SK-N-SH (cell line): ENCODE data around the gene PLD4. TPM values are rescaled to one million over a fixed set of nuclear protein-coding genes. Genes with fewer than 3 reads are reported as not detected.

Experiments
- CTCF ChIA-PET: fragments of 300-600, 350-600 bp; formaldehyde crosslinking; extraction: SDS; loops from one replicate; lab custom pipeline; 2021; lab: Yijun Ruan, JAX
- POLR2A ChIA-PET: fragments of 350-600 bp; sonication (Branson Sonifier 250); formaldehyde crosslinking; extraction: SDS; loops from one replicate; lab custom pipeline; 2020; ENCODE audit warnings: antibody characterized with exemption, inconsistent platforms; lab: Yijun Ruan, JAX
- DNase-seq: peaks from one replicate; pipeline ENCODE4 v3.0.0; 2012
- H2AFZ ChIP-seq: fragments of 200-600 bp; sonication (generic); 2 replicates; pipeline ENCODE4 v1.8.1; 2016; ENCODE audit warnings: antibody characterized with exemption, mild to moderate bottlenecking, low read depth
- H3F3A ChIP-seq: fragments of 200-600 bp; sonication (generic); replicated peaks from 2 replicates; pipeline ENCODE3; 2016; ENCODE audit warnings: antibody characterized with exemption, mild to moderate bottlenecking; ENCODE audit not compliant: insufficient read depth
- H3K27ac ChIP-seq, 2 experiments: fragments of 200-500 bp in 1 of 2; fragments of 200-600 bp in 1 of 2; sonication (Bioruptor generic) in 1 of 2; sonication (generic), shearing (Covaris generic) in 1 of 2; 2 replicates each; pipeline versions ENCODE4 v1.5.1 to v1.6.1; 2014 to 2016; ENCODE audit warnings: low read depth in 2 of 2, inconsistent platforms in 1 of 2, low read length in 1 of 2, mild to moderate bottlenecking in 1 of 2, mixed read lengths in 1 of 2
- H3K27me3 ChIP-seq: fragments of 200-600 bp; sonication (generic), shearing (Covaris generic); 2 replicates; pipeline ENCODE4 v1.6.1; 2016; ENCODE audit warnings: mixed run types; ENCODE audit not compliant: insufficient read depth
- H3K36me3 ChIP-seq, 2 experiments: fragments of 200-500 bp in 1 of 2; fragments of 200-600 bp in 1 of 2; sonication (Bioruptor generic) in 1 of 2; sonication (generic) in 1 of 2; replicated peaks in 1 of 2; 2 replicates each; pipeline versions ENCODE3 to v1.5.1; 2014 to 2016; ENCODE audit warnings: low read length in 1 of 2, mild to moderate bottlenecking in 1 of 2; ENCODE audit not compliant: insufficient read depth in 2 of 2, control insufficient read depth in 1 of 2
- H3K4me1 ChIP-seq, 2 experiments: fragments of 200-500 bp in 1 of 2; fragments of 200-600 bp in 1 of 2; sonication (Bioruptor generic) in 1 of 2; sonication (generic), shearing (Covaris generic) in 1 of 2; 2 replicates each; pipeline versions ENCODE4 v1.5.1 to v1.6.1; 2014 to 2016; ENCODE audit warnings: low read depth in 1 of 2, low read length in 1 of 2, mixed run types in 1 of 2; ENCODE audit not compliant: insufficient read depth in 2 of 2, control insufficient read depth in 1 of 2
- H3K4me2 ChIP-seq: fragments of 200-600 bp; sonication (generic), shearing (Covaris generic); 2 replicates; pipeline ENCODE4 v1.6.1; 2017; ENCODE audit warnings: mixed run types
- H3K4me3 ChIP-seq, 2 experiments: fragments of 200-500 bp in 1 of 2; fragments of 200-600 bp in 1 of 2; sonication (Bioruptor generic) in 1 of 2; sonication (generic), shearing (Covaris generic) in 1 of 2; 2 replicates each; pipeline versions ENCODE4 v1.5.1 to v1.8.1; 2014 to 2016; ENCODE audit warnings: low read depth in 2 of 2, inconsistent platforms in 1 of 2, low read length in 1 of 2, mild to moderate bottlenecking in 1 of 2, mixed read lengths in 1 of 2, moderate library complexity in 1 of 2
- H3K79me2 ChIP-seq: fragments of 200-600 bp; sonication (generic); 2 replicates; pipeline ENCODE4 v1.8.1; 2017; ENCODE audit warnings: mild to moderate bottlenecking; ENCODE audit not compliant: insufficient read depth
- H3K9ac ChIP-seq: fragments of 200-600 bp; sonication (generic); 2 replicates; pipeline ENCODE4 v1.6.1; 2017; ENCODE audit warnings: mixed run types
- H3K9me2 ChIP-seq: fragments of 200-600 bp; sonication (generic); 2 replicates; pipeline ENCODE4 v1.6.1; 2017; ENCODE audit warnings: mixed run types
- H3K9me3 ChIP-seq: fragments of 200-600 bp; sonication (generic); 2 replicates; pipeline ENCODE4 v1.6.1; 2017; ENCODE audit warnings: mixed run types, mild to moderate bottlenecking, moderate library complexity
- H4K20me1 ChIP-seq: fragments of 200-600 bp; sonication (generic); 2 replicates; pipeline ENCODE4 v1.6.1; 2017; ENCODE audit warnings: mild to moderate bottlenecking, mixed run types; ENCODE audit not compliant: insufficient read depth
- CHD2 ChIP-seq: fragments of 150-350 bp; IDR thresholded peaks from 2 replicates; pipeline ENCODE4 v1.6.1; 2018; ENCODE audit warnings: low read length; ENCODE audit not compliant: partially characterized antibody
- EP300 ChIP-seq, 2 experiments: IDR thresholded peaks; 2 replicates each; pipeline versions ENCODE4 v1.4.0 to v1.6.1; 2012; ENCODE audit warnings: borderline replicate concordance in 1 of 2, low read depth in 1 of 2, low read length in 1 of 2
- MXI1 ChIP-seq: IDR thresholded peaks from 2 replicates; pipeline ENCODE4 v1.6.1; 2012; ENCODE audit warnings: mild to moderate bottlenecking, low read depth, low read length, improper control_type of control experiment
- NFIC ChIP-seq: IDR thresholded peaks from 2 replicates; pipeline ENCODE4 v1.4.0; 2012; ENCODE audit warnings: borderline replicate concordance
- NRF1 ChIP-seq: IDR thresholded peaks from 2 replicates; pipeline ENCODE4 v1.6.1; 2012; ENCODE audit warnings: low read depth, mild to moderate bottlenecking, low read length
- POLR2AphosphoS5 ChIP-seq: IDR thresholded peaks from 2 replicates; pipeline ENCODE4 v1.6.1; 2012; ENCODE audit warnings: low read depth, low read length
- RAD21 ChIP-seq: IDR thresholded peaks from 2 replicates; pipeline ENCODE4 v1.6.1; 2012; ENCODE audit warnings: mild to moderate bottlenecking, low read length
- RCOR1 ChIP-seq: fragments of 150-350 bp; IDR thresholded peaks from 2 replicates; pipeline ENCODE4 v1.6.1; 2017; ENCODE audit warnings: antibody characterized with exemption, low read length
- RFX5 ChIP-seq: IDR thresholded peaks from 2 replicates; pipeline ENCODE4 v1.6.1; 2012; ENCODE audit warnings: mild to moderate bottlenecking, improper control_type of control experiment, low read length
- SMC3 ChIP-seq: IDR thresholded peaks from 2 replicates; pipeline ENCODE4 v1.6.1; 2012; ENCODE audit warnings: low read depth, low read length, improper control_type of control experiment
- TCF12 ChIP-seq: IDR thresholded peaks from 2 replicates; pipeline ENCODE4 v1.4.0; 2012
- WGBS: methylation state at CpG from one replicate; pipeline ENCODE4 v1.1.6; 2017; ENCODE audit warnings: low lambda C conversion rate; 5-methylcytosine and 5-hydroxymethylcytosine counted together
- polyA plus RNA-seq, 3 experiments: library from polyadenylated mRNA; depleted of rRNA; stranded (reverse); fragments of >200 nt; gene quantifications; 2 replicates each; pipeline ENCODE4 v1.2.3, GENCODE V29; 2012
- TF ChIP-seq, protein P1 (sequence below): fragments of 200-600 bp; sonication (generic); IDR thresholded peaks from 2 replicates; pipeline ENCODE4 v1.6.1; 2017; ENCODE audit warnings: antibody characterized with exemption, mild to moderate bottlenecking, moderate library complexity
- TF ChIP-seq, protein P2 (sequence below): IDR thresholded peaks from 2 replicates; pipeline ENCODE4; 2012
- TF ChIP-seq, protein P3 (sequence below): IDR thresholded peaks from 2 replicates; pipeline ENCODE4 v1.4.0; 2012; ENCODE audit warnings: low read depth, borderline replicate concordance

The PLD4 gene
- polyA plus RNA-seq, 1 of the 3 experiments (the other 2 are of a cell fraction): 0.02 TPM

DNA sequence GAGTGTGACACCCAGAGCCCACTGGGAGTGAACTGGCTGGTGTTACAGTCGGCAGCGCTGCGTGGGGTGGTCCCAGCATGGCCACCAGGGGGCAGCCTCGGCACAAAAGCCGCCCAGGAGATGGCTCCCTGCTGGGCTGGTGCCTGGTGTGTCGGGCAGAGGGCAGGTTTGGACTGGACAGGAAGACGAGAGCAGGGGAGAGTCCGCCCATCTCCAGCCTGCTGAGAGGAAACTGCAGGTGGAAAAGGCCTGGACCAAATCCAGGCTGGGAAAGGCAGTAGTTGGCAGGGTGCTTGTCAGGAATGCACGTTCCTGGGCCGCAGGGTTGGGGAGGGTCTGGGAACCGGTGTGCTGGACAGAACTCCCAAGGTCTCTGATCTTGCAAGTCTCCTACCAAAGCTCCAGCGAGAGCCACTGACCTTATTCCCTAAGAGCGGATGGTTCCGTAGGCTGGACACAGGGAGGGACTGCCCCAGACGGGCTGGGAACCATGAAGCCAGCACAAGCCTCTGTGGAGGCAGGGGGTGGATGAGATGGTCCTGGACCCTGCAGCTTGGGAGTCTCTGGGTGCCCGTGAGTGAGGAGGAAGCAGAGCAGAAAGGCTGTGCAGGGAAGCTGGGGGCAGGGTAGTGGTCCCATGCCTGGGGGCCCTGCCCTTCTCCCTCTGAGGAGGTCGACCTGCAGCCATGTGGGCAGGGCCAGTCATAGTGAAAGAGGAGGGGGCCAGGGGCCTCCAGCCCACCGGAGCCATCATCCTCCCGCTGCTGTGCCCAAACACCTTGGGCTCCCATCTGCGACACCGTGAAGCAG lies 51.7 kb downstream of the PLD4 start:
- peak overlapping the region; percentile 99 for H3K4me2 ChIP-seq

More for the DNA sequence above, 51.7 kb downstream of the PLD4 start:
- CTCF ChIA-PET: interaction anchor here (0.6 to 11.2 kb wide), 47 partner anchors 8 to 513 kb away, joined by 3 to 284 read pairs (median 5); partner anchors contain the start of genes CDCA4 and CLBA1
- H3K4me1 ChIP-seq: peaks cover 41 to 68% of the 10 kb centered on the region in 2 experiments; a peak in 3 of 4 replicates
- H4K20me1 ChIP-seq: no peaks in the 10 kb centered on the region
- TF ChIP-seq POLR2AphosphoS5 (no peak), NFIC (0 out of 2 replicates have a peak, but pooled peaks have one; percentile 22), CHD2 (peak; percentile 41), RCOR1 (0 out of 2 replicates have a peak, but pooled peaks have one; percentile 18), RAD21 (peak; percentile 92), TCF12 (no peak), MXI1 (peak; percentile 37; the same call in 1 of the 2 replicates), RFX5 (no peak), EP300 (IDR thresholded peaks at IDR 0.05; ENCODE audit: borderline replicate concordance in 1 of 2, low read depth in 1 of 2, low read length in 1 of 2) (no peak), SMC3 (peak; percentile 99), NRF1 (no peak)
- TF ChIP-seq, protein P1, sequence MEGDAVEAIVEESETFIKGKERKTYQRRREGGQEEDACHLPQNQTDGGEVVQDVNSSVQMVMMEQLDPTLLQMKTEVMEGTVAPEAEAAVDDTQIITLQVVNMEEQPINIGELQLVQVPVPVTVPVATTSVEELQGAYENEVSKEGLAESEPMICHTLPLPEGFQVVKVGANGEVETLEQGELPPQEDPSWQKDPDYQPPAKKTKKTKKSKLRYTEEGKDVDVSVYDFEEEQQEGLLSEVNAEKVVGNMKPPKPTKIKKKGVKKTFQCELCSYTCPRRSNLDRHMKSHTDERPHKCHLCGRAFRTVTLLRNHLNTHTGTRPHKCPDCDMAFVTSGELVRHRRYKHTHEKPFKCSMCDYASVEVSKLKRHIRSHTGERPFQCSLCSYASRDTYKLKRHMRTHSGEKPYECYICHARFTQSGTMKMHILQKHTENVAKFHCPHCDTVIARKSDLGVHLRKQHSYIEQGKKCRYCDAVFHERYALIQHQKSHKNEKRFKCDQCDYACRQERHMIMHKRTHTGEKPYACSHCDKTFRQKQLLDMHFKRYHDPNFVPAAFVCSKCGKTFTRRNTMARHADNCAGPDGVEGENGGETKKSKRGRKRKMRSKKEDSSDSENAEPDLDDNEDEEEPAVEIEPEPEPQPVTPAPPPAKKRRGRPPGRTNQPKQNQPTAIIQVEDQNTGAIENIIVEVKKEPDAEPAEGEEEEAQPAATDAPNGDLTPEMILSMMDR: peak; percentile 80
- TF ChIP-seq, protein P2, sequence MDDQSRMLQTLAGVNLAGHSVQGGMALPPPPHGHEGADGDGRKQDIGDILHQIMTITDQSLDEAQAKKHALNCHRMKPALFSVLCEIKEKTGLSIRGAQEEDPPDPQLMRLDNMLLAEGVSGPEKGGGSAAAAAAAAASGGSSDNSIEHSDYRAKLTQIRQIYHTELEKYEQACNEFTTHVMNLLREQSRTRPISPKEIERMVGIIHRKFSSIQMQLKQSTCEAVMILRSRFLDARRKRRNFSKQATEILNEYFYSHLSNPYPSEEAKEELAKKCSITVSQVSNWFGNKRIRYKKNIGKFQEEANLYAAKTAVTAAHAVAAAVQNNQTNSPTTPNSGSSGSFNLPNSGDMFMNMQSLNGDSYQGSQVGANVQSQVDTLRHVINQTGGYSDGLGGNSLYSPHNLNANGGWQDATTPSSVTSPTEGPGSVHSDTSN: no peak
- TF ChIP-seq, protein P3, sequence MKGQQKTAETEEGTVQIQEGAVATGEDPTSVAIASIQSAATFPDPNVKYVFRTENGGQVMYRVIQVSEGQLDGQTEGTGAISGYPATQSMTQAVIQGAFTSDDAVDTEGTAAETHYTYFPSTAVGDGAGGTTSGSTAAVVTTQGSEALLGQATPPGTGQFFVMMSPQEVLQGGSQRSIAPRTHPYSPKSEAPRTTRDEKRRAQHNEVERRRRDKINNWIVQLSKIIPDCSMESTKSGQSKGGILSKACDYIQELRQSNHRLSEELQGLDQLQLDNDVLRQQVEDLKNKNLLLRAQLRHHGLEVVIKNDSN: no peak
- POLR2A ChIA-PET: no interaction called here
- no peak overlapping the region for H2AFZ ChIP-seq
- peaks cover 19% of the 10 kb centered on the region for H3F3A ChIP-seq
- H3K9me2 ChIP-seq: no peaks in the 10 kb centered on the region
- peak; percentile 92 for DNase-seq
- H3K4me3 ChIP-seq: peak overlapping the region; percentile 71 to 81
- no peak overlapping the region for H3K27ac ChIP-seq
- 45% methylated on average over 15 of the region's 21 CpGs for WGBS
- no peaks in the 10 kb centered on the region for H3K36me3 ChIP-seq
- H3K9ac ChIP-seq: 0 out of 2 replicates have a peak overlapping the region, but pooled peaks have one; percentile 75
- no peaks in the 10 kb centered on the region for H3K27me3 ChIP-seq
- H3K79me2 ChIP-seq: peaks cover 37% of the 10 kb centered on the region; the same call in 1 of the 2 replicates
- H3K9me3 ChIP-seq: no peaks in the 10 kb centered on the region
